T-helper 2 cell treated with Interferon-gamma antibody and Interleukin-4, amounts not matched to agents 100 ng/mL and 5 ng/mL, for 36 hours (primary cell): Measurements from ENCODE around the gene FIS1. TPM values are rescaled to one million over a fixed set of nuclear protein-coding genes. Genes with fewer than 3 reads are reported as not detected.

Experiments
- intact Hi-C: fragments of 100-400 bp; cut with micrococcal nuclease; formaldehyde crosslinking; loops from one replicate; pipeline ENCODE4 v1.15.1; 2023
- total RNA-seq: library from RNA; stranded (reverse); gene quantifications from 2 replicates; pipeline ENCODE4 v1.2.3, GENCODE V29; 2022

Gene FIS1
- total RNA-seq, 1 donor from 2014 or later, result 112 TPM

GRCh38 chr7:101258243-101258731, 13.4 kb upstream of the FIS1 start:
- intact Hi-C loops, result no loop called here

- intact Hi-C loops, result no loop called here
Measured at GRCh38 chr7:101255796-101256195, 10.9 kb upstream of the FIS1 start.

DNA sequence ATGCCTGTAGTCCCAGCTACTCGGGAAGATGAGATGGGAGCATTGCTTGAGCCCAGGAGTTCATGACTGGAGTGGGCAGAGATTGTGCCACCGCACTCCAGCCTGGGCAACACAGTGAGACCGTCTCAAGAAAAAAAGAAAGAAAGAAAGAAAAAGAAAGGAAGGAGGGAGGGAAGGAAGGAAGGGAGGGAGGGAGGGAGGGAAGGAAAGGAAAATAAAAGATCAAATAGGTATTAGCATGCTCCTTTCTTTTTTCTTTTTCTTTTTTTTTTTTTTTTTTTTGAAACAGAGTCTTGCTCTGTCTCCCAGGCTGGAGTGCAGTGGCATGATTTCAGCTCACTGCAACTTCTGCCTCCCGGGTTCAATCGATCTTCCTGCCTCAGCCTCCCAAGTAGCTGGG, 8.3 kb upstream of the FIS1 start:
- intact Hi-C loops, result loop anchor here (2.0 kb wide), 1 partner anchor 30 kb away; no protein-coding TSS in a partner anchor

GRCh38 chr7:101251871-101252659, 7.2 kb upstream of the FIS1 start:
- intact Hi-C loops, result loop anchor here (1.0 to 2.0 kb wide), 3 partner anchors 8 to 34 kb away; partner anchors contain the start of gene ZNHIT1

DNA sequence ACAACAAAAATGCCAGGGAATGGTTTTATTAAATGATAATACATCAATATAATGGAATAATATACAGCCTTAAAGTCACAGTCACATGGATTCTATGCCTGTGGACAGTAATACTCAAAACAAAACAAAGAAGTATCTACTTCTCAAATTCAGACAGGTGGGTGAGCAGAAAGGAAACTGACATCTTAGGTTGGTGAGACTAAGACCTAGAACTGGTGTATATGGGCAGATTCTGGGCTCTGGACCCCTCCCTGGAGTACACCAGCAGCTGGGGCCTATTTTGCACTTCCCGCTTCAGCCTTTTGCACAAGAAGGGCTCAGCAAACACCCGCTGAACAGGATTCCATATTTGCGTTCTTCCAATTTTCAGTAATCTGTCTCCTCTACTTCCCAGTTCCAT, 5.4 kb upstream of the FIS1 start:
- intact Hi-C loops, result no loop called here

DNA sequence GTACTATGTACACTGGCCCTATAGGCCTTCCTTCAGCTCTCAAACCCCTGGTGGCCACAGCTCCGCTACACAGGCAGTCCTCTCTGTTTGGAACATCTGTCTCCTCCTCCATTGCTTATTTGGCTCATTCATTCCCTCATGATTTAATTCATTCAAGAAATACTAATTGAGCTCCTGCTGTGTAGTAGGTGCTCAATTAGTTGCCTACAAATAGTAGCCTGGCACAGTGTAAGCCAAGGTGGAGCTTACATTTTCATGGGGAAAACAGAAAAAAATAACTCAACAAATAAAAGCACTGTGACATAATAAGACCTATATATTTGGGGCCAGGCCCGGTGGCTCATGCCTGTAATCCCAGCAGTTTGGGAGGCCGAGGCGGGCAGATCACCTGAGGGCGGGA, 3.4 kb upstream of the FIS1 start:
- intact Hi-C loops, result loop anchor here (10.0 kb wide), 1 partner anchor 363 kb away; the partner anchor contains the start of gene UFSP1

DNA sequence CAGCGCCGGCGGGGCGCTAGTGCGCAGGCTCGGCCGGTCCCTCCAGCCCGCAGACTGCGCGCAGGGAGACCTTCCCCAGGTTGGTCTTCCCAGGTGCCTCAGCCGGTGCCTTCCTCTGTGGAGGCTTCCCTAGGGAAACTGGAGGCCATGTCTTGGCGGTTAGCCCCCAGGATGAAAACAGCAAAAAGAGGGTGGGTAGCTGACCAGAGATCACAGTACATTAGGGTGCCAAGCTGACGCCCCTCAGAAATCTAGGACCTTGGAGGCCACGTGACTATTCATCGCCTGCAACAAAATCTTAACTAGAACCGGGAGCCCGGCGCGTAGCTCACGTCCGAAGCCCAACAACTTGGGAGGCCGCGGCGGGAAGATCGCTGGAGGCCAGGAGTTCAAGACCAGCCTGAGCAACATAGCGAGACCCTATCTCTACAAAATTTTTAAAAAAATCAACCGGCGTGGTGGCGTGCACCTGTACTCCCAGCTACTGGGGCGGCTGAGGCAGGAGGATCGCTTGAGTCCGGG, 327 bp upstream of the FIS1 start:
- intact Hi-C loops, result loop anchor here (2.0 to 10.0 kb wide), 2 partner anchors 100 to 360 kb away; partner anchors contain the start of gene UFSP1

- intact Hi-C loops, result loop anchor here (1.0 to 10.0 kb wide), 5 partner anchors 8 to 359 kb away; partner anchors contain the start of genes UFSP1, VGF and ZNHIT1
Measured at GRCh38 chr7:101243646-101244374, 1.1 kb downstream of the FIS1 start.

DNA sequence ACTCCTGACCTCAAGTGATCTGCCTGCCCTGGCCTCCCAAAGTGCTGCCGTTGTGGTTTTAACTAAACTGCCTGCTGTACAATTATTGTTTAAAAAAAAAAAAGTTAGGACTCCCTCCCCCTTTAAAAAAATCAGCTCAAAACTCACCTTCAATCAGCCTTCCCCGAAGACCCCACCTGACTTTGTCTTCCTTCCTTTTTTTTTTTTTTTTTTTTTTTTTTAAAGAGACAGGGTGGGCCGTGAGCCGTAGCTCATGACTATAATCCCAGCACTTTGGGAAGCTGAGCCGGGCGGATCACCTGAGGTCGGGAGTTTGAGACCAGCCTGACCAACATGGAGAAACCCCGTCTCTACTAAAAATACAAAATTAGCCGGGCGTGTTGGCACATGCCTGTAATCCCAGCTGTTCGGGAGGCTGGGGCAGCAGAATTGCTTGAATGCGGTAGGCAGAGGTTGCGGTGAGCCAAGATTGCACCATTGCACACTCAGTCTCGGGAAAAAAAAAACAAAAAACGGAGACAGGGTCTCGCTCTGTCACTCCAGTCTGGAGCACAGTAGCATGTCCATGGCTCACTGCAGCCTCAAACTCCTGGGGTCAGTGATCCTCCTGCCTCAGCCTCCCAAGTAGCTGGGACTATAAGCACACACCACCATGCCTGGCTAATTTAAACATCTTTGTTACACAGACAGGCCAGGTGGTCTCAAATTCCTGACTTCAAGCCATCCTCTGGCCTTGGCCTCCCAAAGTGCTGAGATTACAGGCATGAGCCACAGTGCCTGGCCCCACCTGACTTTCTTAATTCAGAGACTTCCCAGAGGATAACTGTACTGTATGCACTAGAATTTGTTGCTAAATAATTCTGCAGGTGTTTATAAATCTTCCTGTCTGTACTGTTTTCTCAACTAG, 3.2 kb downstream of the FIS1 start:
- intact Hi-C loops, result loop anchor here (5.0 to 10.0 kb wide), 2 partner anchors 74 to 357 kb away; partner anchors contain the start of genes UFSP1 and VGF

GRCh38 chr7:101241015-101241363, 3.9 kb downstream of the FIS1 start:
- intact Hi-C loops, result loop anchor here (5.0 to 10.0 kb wide), 2 partner anchors 74 to 356 kb away; partner anchors contain the start of genes UFSP1 and VGF

GRCh38 chr7:101240226-101241014, 4.5 kb downstream of the FIS1 start:
- intact Hi-C loops, result loop anchor here (5.0 to 10.0 kb wide), 2 partner anchors 73 to 356 kb away; partner anchors contain the start of genes UFSP1 and VGF

- intact Hi-C loops, result loop anchor here (5.0 to 10.0 kb wide), 2 partner anchors 73 to 355 kb away; partner anchors contain the start of genes UFSP1 and VGF
Measured at GRCh38 chr7:101239951-101240220, 5.0 kb downstream of the FIS1 start.

DNA sequence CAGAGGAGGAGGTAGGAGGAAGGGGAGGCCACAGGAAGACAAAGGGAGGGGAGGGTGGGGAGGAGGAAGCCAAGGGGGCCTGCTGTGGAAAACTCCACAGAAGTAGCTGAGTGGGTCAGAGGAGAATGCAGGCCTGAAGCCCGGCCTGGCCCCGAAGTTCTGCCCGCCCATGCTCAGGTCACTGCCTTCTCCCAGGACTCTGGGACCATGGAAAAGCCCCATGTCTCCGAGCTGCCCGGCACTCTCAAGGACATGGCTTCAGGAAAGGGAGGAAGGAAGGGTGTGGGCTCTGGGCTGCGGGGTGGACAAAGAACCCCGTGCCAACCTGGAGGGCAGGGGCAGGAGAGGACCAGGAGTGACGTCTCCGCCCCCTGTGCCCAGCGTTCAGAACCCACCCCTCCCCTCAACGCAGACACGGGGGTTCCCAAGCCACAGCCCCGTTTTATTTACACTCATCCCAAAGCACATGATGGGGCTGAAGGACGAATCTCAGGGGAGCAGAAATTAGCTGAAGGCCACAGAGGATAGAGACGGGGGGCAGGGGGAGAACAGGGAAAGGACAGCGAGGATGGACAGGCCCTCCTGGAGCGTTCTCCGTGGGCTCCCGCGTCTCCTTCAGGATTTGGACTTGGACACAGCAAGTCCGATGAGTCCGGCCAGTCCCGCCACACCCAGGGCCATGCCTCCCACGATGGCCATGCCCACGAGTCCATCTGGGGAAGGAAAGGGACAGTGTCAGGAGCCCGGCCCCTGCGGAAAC, 5.5 kb downstream of the FIS1 start:
- intact Hi-C loops, result no loop called here

DNA sequence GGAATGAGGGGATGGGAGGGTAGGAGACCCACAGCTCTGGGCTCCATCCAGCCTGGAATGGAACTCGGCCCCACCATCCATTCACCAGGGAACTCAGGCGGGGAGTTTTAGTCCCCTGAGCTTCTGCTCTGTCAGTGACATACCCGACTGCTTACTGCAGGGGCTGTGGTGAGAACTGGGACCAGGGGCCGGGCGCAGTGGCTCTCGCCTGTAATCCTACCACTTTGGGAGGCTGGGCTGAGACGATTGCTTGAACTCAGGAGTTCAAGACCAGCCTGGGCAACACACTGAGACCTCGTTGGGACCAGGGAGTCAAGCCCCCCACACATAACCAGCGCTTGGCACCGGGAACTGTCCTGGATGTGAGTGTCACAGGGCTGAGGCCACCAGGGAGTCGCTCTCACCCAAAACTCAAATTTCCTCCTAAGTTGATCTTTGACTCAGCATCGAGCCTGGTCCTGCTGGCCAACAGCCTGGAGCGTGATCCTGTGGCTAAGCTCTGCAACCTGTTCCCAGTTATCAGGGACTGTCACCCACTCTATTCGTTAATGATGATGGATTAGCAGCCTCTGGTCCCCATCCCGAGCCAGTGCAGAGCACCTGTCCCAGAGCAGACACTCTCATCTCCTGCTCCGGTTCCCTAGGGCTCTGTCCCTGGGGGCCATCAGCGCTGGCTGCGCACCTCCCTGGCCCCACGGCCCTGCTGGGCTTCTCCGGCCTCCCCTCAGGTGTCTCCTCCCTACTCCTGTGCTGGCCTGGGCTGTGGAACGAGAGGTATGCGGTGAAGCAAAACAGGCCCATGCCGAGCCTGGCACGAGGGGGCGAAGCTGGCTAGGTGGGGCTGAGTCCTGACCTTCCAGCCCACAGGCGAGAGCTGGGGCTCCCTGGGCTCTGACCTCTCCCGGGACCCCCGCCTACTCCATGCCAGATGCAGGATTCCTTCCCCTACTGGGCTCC, 6.4 kb downstream of the FIS1 start:
- intact Hi-C loops, result no loop called here

- intact Hi-C loops, result no loop called here
Measured at GRCh38 chr7:101237206-101238067, 7.4 kb downstream of the FIS1 start, which contains the start of gene CLDN15. Gene CLDN15, minus strand, starts transcription at chr7:101237802. Its CDS starts 221 bp downstream, at chr7:101237581.

DNA sequence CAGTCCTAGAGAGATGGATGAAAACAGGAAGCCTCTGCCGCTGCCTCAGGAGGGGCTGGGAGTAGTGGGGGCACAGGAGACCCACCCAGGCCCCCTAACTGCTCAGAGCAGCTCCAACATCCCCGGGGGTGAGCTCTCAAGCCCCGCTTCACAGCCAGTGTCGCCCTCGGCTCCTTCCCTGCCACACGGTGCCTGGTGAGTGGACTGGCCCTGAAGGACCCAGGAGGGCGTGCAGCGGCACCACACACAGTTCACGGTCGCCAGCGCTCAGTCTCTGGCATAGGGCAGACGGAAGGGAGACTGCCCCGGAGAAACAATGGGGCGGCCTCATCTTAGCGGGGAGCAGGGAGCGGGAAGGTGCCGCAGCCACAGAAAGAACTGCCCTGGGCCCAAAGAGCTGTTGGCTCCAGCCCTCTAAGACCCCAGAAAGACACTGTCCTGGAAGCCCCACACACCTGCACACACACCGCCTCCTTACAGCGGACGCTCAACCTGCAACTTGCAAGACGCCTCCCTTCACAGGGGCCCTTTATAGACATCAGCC, 8.5 kb downstream of the FIS1 start:
- intact Hi-C loops, result no loop called here

DNA sequence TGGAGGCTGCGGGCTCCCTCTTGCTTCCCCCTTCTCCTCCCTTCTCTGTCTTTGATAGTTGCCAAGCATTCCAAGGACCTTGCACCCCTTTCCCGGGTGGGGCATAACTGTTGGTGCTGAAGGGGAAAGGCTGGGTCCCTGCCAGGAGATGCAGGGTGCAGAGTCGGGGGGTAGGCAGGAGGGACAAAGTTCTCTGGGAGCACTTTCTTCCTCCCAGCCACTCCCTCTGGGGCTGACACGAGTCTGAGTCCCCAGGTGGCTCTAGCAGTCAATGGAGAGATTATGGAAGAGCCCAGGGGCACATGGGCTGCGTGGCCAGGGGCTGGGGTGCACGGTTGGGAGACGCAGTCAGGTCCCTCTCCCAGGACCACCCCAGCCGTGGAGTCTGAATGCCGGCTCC, 9.4 kb downstream of the FIS1 start:
- intact Hi-C loops, result no loop called here
